KMS-11 (cell line): ENCODE data around the gene SLC25A28.

ENCODE experiments used
- H2AFZ ChIP-seq: fragments of 200-600 bp; sonication (generic); 2 replicates; pipeline ENCODE4 v1.6.1; 2016; ENCODE audit warnings: antibody characterized with exemption, mixed run types, low read depth
- H3K27ac ChIP-seq: fragments of 200-600 bp; sonication (generic); 2 replicates; pipeline ENCODE4 v1.6.1; 2016; ENCODE audit warnings: mild to moderate bottlenecking, mixed run types
- H3K27me3 ChIP-seq: fragments of 200-600 bp; sonication (generic); 2 replicates; pipeline ENCODE4 v1.6.1; 2017; ENCODE audit warnings: mild to moderate bottlenecking, low read depth, mixed run types, moderate library complexity; ENCODE audit not compliant: insufficient read depth
- H3K36me3 ChIP-seq: fragments of 200-600 bp; sonication (generic); 2 replicates; pipeline ENCODE4 v1.6.1; 2017; ENCODE audit warnings: mild to moderate bottlenecking, mixed run types; ENCODE audit not compliant: insufficient read depth
- H3K4me1 ChIP-seq: fragments of 200-600 bp; sonication (generic); 2 replicates; pipeline ENCODE4 v1.6.1; 2016; ENCODE audit warnings: mild to moderate bottlenecking, low read depth, mixed run types; ENCODE audit not compliant: poor library complexity, severe bottlenecking
- H3K4me2 ChIP-seq: fragments of 200-600 bp; sonication (generic); 2 replicates; pipeline ENCODE4 v1.7.0; 2016; ENCODE audit warnings: mild to moderate bottlenecking, mixed run types
- H3K4me3 ChIP-seq: fragments of 200-600 bp; sonication (generic); IDR thresholded peaks from 2 replicates; pipeline ENCODE4 v1.6.1; 2017; ENCODE audit warnings: low read depth, low read length, mixed read lengths; ENCODE audit not compliant: insufficient read depth
- H3K79me2 ChIP-seq: fragments of 200-600 bp; sonication (generic); 2 replicates; pipeline ENCODE4 v1.6.1; 2016; ENCODE audit warnings: low read depth, mixed run types; ENCODE audit not compliant: insufficient read depth
- H3K9ac ChIP-seq: fragments of 200-600 bp; sonication (generic); 2 replicates; pipeline ENCODE4 v1.6.1; 2016; ENCODE audit warnings: mild to moderate bottlenecking, mixed run types
- H4K20me1 ChIP-seq: fragments of 200-600 bp; sonication (generic); 2 replicates; pipeline ENCODE4 v1.6.1; 2016; ENCODE audit warnings: mild to moderate bottlenecking, mixed run types; ENCODE audit not compliant: insufficient read depth
- TF ChIP-seq, protein P1 (sequence below): fragments of 200-600 bp; sonication (generic); conservative IDR thresholded peaks from 2 replicates; pipeline ENCODE4 v1.6.1; 2017; ENCODE audit warnings: low read depth, mild to moderate bottlenecking, antibody characterized with exemption, low read length, moderate library complexity, mixed read lengths

Gene SLC25A28

DNA sequence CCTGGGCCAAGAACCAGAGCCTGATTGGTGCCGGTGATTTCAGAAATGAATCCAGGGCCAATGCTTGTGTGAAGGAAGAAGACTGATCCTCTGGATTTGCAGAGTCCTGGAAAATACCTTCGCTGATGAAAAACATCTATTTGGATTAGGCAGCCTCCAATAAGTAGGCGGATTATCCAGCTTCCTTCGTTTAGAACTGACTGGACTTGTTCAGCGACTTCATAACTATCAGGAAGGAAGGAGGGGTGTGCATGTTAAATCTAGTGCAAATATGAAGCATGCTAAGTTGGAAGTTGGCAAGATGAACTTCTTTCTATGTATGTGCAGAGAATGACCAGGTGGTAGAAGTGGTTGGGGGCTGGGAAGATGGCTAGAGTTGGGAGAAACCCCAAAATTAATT, 46.4 kb downstream of the SLC25A28 start:
- H3K4me3 ChIP-seq: no peak overlapping the region
- no peaks in the 10 kb centered on the region for H3K27me3 ChIP-seq
- no peaks in the 10 kb centered on the region for H4K20me1 ChIP-seq
- no peaks in the 10 kb centered on the region for H3K4me1 ChIP-seq
- H3K27ac ChIP-seq: no peak overlapping the region
- TF ChIP-seq, protein P1, sequence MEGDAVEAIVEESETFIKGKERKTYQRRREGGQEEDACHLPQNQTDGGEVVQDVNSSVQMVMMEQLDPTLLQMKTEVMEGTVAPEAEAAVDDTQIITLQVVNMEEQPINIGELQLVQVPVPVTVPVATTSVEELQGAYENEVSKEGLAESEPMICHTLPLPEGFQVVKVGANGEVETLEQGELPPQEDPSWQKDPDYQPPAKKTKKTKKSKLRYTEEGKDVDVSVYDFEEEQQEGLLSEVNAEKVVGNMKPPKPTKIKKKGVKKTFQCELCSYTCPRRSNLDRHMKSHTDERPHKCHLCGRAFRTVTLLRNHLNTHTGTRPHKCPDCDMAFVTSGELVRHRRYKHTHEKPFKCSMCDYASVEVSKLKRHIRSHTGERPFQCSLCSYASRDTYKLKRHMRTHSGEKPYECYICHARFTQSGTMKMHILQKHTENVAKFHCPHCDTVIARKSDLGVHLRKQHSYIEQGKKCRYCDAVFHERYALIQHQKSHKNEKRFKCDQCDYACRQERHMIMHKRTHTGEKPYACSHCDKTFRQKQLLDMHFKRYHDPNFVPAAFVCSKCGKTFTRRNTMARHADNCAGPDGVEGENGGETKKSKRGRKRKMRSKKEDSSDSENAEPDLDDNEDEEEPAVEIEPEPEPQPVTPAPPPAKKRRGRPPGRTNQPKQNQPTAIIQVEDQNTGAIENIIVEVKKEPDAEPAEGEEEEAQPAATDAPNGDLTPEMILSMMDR: no peak
- no peak overlapping the region for H2AFZ ChIP-seq
- no peaks in the 10 kb centered on the region for H3K36me3 ChIP-seq
- H3K4me2 ChIP-seq: no peak overlapping the region
- H3K79me2 ChIP-seq: no peaks in the 10 kb centered on the region
- no peak overlapping the region for H3K9ac ChIP-seq

DNA sequence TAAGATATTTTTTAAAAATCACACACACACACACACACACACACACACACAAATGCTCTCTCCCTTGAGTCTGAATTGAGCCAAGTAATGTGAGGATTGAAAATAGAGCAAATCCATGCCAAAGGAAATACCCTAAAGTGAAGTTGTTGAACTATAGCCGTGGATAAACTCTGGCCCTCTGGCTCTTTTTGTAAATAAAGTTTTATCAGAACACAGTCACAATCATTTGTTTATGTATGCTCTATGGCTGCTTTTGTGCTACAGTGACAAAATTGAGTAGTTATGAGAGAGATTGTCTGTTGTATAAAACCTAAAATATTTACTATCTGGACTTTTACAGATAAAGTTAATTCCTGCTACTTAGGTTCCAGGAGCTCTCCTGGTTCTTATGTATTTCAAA, 48.4 kb downstream of the SLC25A28 start:
- no peaks in the 10 kb centered on the region for H3K4me1 ChIP-seq
- no peaks in the 10 kb centered on the region for H3K27me3 ChIP-seq
- TF ChIP-seq, protein P1: no peak
- H4K20me1 ChIP-seq: no peaks in the 10 kb centered on the region
- H2AFZ ChIP-seq: no peak overlapping the region
- no peak overlapping the region for H3K9ac ChIP-seq
- H3K4me3 ChIP-seq: no peak overlapping the region
- H3K4me2 ChIP-seq: no peak overlapping the region
- H3K79me2 ChIP-seq: no peaks in the 10 kb centered on the region
- no peak overlapping the region for H3K27ac ChIP-seq
- H3K36me3 ChIP-seq: no peaks in the 10 kb centered on the region

- Histone ChIP-seq H3K4me3 (no peak overlapping the region), H3K27ac (no peak overlapping the region), H3K4me2 (no peak overlapping the region), H4K20me1 (no peaks in the 10 kb centered on the region), H3K4me1 (no peaks in the 10 kb centered on the region), H3K27me3 (no peaks in the 10 kb centered on the region), H3K79me2 (no peaks in the 10 kb centered on the region), H3K9ac (no peak overlapping the region), H2AFZ (no peak overlapping the region), H3K36me3 (no peaks in the 10 kb centered on the region)
- TF ChIP-seq, protein P1: no peak
These were observed 50.3 kb downstream of the SLC25A28 start for GRCh38 chr10:99569961-99570360.

- Histone ChIP-seq H3K27me3 (no peaks in the 10 kb centered on the region), H3K4me3 (no peak overlapping the region), H3K4me2 (no peak overlapping the region), H2AFZ (no peak overlapping the region), H3K9ac (no peak overlapping the region), H3K27ac (no peak overlapping the region), H3K79me2 (no peaks in the 10 kb centered on the region), H3K4me1 (no peaks in the 10 kb centered on the region), H3K36me3 (no peaks in the 10 kb centered on the region), H4K20me1 (no peaks in the 10 kb centered on the region)
- TF ChIP-seq, protein P1: no peak
These were observed 50.8 kb downstream of the SLC25A28 start for GRCh38 chr10:99569253-99569939.
